Cardiac fibroblast (primary cell): ENCODE measurements around the gene OTOF.

ENCODE experiments used
- DNase-seq, 2 donors: peaks; one replicate each; pipeline versions ENCODE4 v3.0.0 to v3.0.0-alpha.2; 2010; ENCODE audit warnings: low read depth in 2 of 2
- H3K4me3 ChIP-seq, 2 donors: replicated peaks in 1 of 2; 1 replicate in 1 of 2; 2 replicates in 1 of 2; pipeline ENCODE4 v1.5.1; 2011; ENCODE audit warnings: low read depth in 2 of 2, low read length in 2 of 2, mild to moderate bottlenecking in 2 of 2, moderate library complexity in 1 of 2
- CTCF ChIP-seq: IDR thresholded peaks from one replicate; pipeline ENCODE4 v1.5.1; 2011; ENCODE audit warnings: low read depth, mild to moderate bottlenecking, low read length, inconsistent platforms

Gene OTOF

GRCh38 chr2:26494199-26494598, 16.3 kb upstream of the OTOF start:
- DNase-seq, result no peak
- H3K4me3 ChIP-seq, result no peak overlapping the region
- TF ChIP-seq CTCF, result no peak

- DNase-seq, result no peak
- no peak for TF ChIP-seq CTCF
- H3K4me3 ChIP-seq, result no peak overlapping the region
These were observed 15.6 kb upstream of the OTOF start for GRCh38 chr2:26493566-26493965.

- no peak overlapping the region for H3K4me3 ChIP-seq
- no peak for DNase-seq
- no peak for TF ChIP-seq CTCF
These were observed 15.0 kb upstream of the OTOF start for GRCh38 chr2:26492749-26493515.

- peak in 1 of 2 donors; percentile 17 for DNase-seq
- no peak overlapping the region for H3K4me3 ChIP-seq
- TF ChIP-seq CTCF, result no peak
These were observed 13.7 kb upstream of the OTOF start for GRCh38 chr2:26491563-26492167.

GRCh38 chr2:26489213-26489850, 11.4 kb upstream of the OTOF start:
- no peak for DNase-seq
- TF ChIP-seq CTCF, result no peak
- H3K4me3 ChIP-seq, result no peak overlapping the region

GRCh38 chr2:26488463-26489212, 10.7 kb upstream of the OTOF start:
- DNase-seq, result no peak
- no peak overlapping the region for H3K4me3 ChIP-seq
- TF ChIP-seq CTCF, result no peak
